Prostate gland (tissue), 2 donors: ENCODE results near the gene DEFB112. TPM values are rescaled to one million over a fixed set of nuclear protein-coding genes. Genes with fewer than 3 reads are reported as not detected.

ENCODE experiments used
- DNase-seq: peaks from one replicate; pipeline ENCODE4 v3.0.0-alpha.2; 2019; ENCODE audit warnings: low spot score
- H3K27ac ChIP-seq, 2 donors: fragments of 200-600 bp; sonication (generic); 2 replicates each; pipeline ENCODE4 v1.5.1; 2017 to 2019
- H3K27me3 ChIP-seq: fragments of 200-600 bp; sonication (generic); replicated peaks from 2 replicates; pipeline ENCODE4 v1.5.1; 2019; ENCODE audit not compliant: insufficient read depth
- H3K36me3 ChIP-seq, 2 donors: fragments of 200-600 bp; sonication (generic); 1 replicate in 1 of 2; 2 replicates in 1 of 2; pipeline versions ENCODE4 v1.5.1 to v1.8.1; 2017 to 2019
- H3K4me1 ChIP-seq: fragments of 200-600 bp; sonication (generic); replicated peaks from 2 replicates; pipeline ENCODE4 v1.5.1; 2019
- H3K4me3 ChIP-seq, 2 donors: fragments of 200-600 bp; sonication (generic); 2 replicates each; pipeline ENCODE4 v1.5.1; 2017 to 2019
- H3K9me3 ChIP-seq: fragments of 200-600 bp; sonication (generic); 2 replicates; pipeline ENCODE4 v1.5.1; 2017
- POLR2A ChIP-seq: fragments of 450-650 bp; IDR thresholded peaks from one replicate; pipeline ENCODE4 v1.6.1; 2016; ENCODE audit warnings: antibody characterized with exemption, mild to moderate bottlenecking
- POLR2AphosphoS5 ChIP-seq: sonication (generic); formaldehyde crosslinking; IDR thresholded peaks from one replicate; pipeline ENCODE4 v1.6.1; 2017; ENCODE audit warnings: antibody characterized with exemption
- WGBS: methylation state at CpG from one replicate; pipeline ENCODE4 v1.1.5; 2018; 5-methylcytosine and 5-hydroxymethylcytosine counted together
- intact Hi-C: fragments of 100-400 bp; cut with DNase I; formaldehyde crosslinking; loops from one replicate; pipeline ENCODE4 v1.14.2; 2022
- total RNA-seq, 2 donors: library from RNA; depleted of rRNA; stranded (reverse); fragments of >200 nt; gene quantifications; one replicate each; pipeline ENCODE4 v1.1.0, GENCODE V29; 2016
- TF ChIP-seq, protein P1 (sequence below), 4 experiments: fragments of 200-600 bp in 2 of 4; fragments of 450-650 bp in 2 of 4; sonication (generic) in 2 of 4; IDR thresholded peaks; 1 replicate in 3 of 4; 2 replicates in 1 of 4; pipeline ENCODE4 v1.5.1; 2016 to 2019; ENCODE audit warnings: antibody characterized with exemption in 4 of 4, mild to moderate bottlenecking in 2 of 4, moderate library complexity in 2 of 4

Gene DEFB112
- total RNA-seq, 2 donors from 2014 or later = not detected

- Histone ChIP-seq H3K4me3 (no peak overlapping the region), H3K9me3 (no peaks in the 10 kb centered on the region), H3K36me3 (no peaks in the 10 kb centered on the region), H3K27me3 (no peaks in the 10 kb centered on the region), H3K27ac (no peak overlapping the region), H3K4me1 (no peaks in the 10 kb centered on the region)
- no peak for DNase-seq
- intact Hi-C loops = no loop called here
- WGBS = 54% methylated on average over 7 of the region's 7 CpGs
- TF ChIP-seq POLR2A (no peak), POLR2AphosphoS5 (no peak)
- TF ChIP-seq, protein P1, sequence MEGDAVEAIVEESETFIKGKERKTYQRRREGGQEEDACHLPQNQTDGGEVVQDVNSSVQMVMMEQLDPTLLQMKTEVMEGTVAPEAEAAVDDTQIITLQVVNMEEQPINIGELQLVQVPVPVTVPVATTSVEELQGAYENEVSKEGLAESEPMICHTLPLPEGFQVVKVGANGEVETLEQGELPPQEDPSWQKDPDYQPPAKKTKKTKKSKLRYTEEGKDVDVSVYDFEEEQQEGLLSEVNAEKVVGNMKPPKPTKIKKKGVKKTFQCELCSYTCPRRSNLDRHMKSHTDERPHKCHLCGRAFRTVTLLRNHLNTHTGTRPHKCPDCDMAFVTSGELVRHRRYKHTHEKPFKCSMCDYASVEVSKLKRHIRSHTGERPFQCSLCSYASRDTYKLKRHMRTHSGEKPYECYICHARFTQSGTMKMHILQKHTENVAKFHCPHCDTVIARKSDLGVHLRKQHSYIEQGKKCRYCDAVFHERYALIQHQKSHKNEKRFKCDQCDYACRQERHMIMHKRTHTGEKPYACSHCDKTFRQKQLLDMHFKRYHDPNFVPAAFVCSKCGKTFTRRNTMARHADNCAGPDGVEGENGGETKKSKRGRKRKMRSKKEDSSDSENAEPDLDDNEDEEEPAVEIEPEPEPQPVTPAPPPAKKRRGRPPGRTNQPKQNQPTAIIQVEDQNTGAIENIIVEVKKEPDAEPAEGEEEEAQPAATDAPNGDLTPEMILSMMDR (IDR thresholded peaks at IDR 0.05) = no peak
These were observed 43.6 kb upstream of the DEFB112 start for GRCh38 chr6:50093116-50093937.

- H3K27me3 ChIP-seq = no peaks in the 10 kb centered on the region
- no peak overlapping the region for H3K4me3 ChIP-seq
- H3K27ac ChIP-seq = no peak overlapping the region
- H3K4me1 ChIP-seq = no peaks in the 10 kb centered on the region
- intact Hi-C loops = no loop called here
- no peaks in the 10 kb centered on the region for H3K9me3 ChIP-seq
- WGBS = 29% methylated on average over 1 of the region's 1 CpG
- TF ChIP-seq, protein P1 (IDR thresholded peaks at IDR 0.05) = no peak
- no peak for TF ChIP-seq POLR2A
- no peak for DNase-seq
- H3K36me3 ChIP-seq = no peaks in the 10 kb centered on the region
These were observed 41.9 kb upstream of the DEFB112 start for GRCh38 chr6:50091641-50092040.

GRCh38 chr6:50089911-50090310, 40.2 kb upstream of the DEFB112 start:
- H3K27ac ChIP-seq = no peak overlapping the region
- no peak overlapping the region for H3K4me3 ChIP-seq
- intact Hi-C loops = no loop called here
- TF ChIP-seq POLR2A = no peak
- TF ChIP-seq POLR2AphosphoS5 = no peak
- TF ChIP-seq, protein P1 (IDR thresholded peaks at IDR 0.05) = no peak
- H3K9me3 ChIP-seq = no peaks in the 10 kb centered on the region
- H3K36me3 ChIP-seq = no peaks in the 10 kb centered on the region
- no peak for DNase-seq
- 79% methylated on average over 2 of the region's 2 CpGs for WGBS
- no peaks in the 10 kb centered on the region for H3K4me1 ChIP-seq
- H3K27me3 ChIP-seq = no peaks in the 10 kb centered on the region

DNA sequence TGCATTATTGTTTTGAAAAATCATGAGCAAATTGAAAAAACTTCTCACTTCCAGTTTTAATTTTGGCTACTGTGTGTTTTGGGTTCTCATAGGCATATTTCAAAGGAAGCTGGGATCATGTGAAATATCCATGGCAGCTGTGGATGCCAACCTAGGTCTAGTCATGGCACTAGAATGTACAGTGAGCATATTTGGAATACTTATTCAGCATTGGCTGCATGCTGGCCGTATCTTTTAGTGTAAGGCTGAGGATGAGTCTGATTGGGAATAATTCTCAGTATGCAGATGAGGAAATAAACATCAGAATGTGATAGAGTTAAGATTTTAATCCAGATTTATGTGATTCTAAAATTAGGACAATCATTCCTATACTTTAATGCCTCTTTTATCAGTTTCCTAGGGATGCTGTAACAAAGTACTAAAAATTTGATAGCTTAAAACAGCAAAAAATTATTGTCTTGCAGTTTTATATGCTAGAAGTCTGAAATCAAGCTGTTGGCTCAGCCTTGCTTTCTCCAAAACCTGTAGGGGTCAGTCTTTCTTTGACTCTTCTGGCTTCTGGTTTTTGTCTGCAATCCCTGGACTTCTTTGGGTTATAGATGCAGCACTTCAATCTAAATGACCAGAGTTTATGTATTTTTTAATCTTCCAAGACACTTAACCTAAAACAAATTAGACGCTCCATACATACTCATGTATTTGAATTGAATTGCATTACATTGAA, 37.7 kb upstream of the DEFB112 start:
- no peaks in the 10 kb centered on the region for H3K9me3 ChIP-seq
- no peak overlapping the region for H3K4me3 ChIP-seq
- H3K36me3 ChIP-seq = no peaks in the 10 kb centered on the region
- H3K27ac ChIP-seq = no peak overlapping the region
- TF ChIP-seq POLR2A = no peak
- no peak for TF ChIP-seq POLR2AphosphoS5
- TF ChIP-seq, protein P1 (IDR thresholded peaks at IDR 0.05) = no peak
- H3K4me1 ChIP-seq = no peaks in the 10 kb centered on the region
- 62% methylated on average over 2 of the region's 2 CpGs for WGBS
- intact Hi-C loops = no loop called here
- no peak for DNase-seq
- no peaks in the 10 kb centered on the region for H3K27me3 ChIP-seq
